HG02938 (cell line): ENCODE results near the gene NUFIP2.
"Not testable (repeated sequence)": the region's sequence is repeated elsewhere in the genome, so short reads cannot be mapped to it uniquely, and the experiment has no call there.

Source experiments
- ATAC-seq: cut with Tn5 transposase; IDR thresholded peaks from one replicate; pipeline ENCODE4 v1.9.1; 2021; ENCODE audit warnings: mild to moderate bottlenecking, moderate library complexity; ENCODE audit not compliant: unreplicated experiment

NUFIP2 gene

DNA sequence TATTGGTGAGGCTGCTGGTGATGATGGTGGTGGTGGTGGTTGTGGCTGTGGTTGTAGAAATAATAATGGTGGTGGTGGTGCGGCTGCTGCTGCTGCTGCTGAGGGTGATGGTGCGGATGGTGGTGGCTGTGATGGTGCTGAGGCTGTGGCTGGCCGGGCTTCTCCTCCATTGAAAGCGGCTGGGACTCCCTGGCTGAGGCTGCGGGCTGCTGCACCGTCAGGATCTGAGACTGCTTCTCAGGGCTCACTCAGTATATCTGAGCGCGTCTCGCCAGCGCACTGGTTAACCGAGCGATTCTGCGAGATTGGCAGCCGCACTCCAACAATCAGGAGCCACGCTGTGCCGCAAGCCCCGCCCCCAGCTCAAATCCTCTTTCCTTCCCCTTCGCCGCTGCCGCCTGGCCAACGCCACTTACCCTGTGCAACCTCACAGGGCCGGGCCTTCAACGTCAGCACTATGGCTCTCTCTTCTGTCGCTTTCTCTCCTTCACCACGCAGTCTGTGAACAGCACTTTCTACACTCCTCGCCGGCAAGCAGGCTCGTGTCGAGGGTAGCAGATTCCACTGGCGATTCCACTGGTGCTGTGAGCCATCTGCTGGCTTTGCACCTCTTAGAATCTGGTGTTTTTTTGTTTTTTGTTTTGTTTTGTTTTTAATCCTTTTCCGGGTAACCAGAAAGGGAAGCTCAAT is at the start of gene NUFIP2:
NUFIP2 (minus strand) TSS at position 259 of the 690 bp plus-strand sequence; CDS start at position 170, 89 bp downstream.
- peak; percentile 82 for ATAC-seq

DNA sequence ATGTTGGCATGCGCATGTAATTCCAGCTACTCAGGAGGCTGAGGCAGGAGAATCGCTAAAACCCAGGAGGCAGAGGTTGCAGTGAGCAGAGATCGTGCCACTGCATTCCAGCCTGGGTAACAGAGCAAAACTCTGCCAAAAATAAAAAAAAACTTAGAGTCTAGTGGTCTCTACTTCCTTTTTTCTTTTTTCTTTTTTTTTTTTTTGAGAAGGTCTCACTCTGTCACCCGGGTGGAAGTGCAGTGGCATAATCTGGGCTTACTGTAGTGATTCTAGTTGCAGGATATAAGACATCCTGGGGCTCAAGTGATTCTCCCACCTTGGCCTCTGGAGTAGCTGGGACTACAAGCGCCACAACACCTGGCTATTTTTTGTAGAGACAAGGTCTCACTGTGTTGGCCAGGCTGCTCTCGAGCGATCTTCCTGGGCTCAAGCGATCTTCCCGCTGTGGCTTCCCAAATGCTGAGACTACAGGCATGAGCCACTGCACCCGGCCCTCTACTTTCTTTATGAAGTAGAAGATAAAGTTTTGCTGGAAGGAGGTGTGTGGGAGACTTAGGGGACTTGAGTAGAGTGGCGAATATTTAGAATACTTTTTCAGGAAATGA is 48.3 kb upstream of the NUFIP2 start:
- ATAC-seq: no peak

DNA sequence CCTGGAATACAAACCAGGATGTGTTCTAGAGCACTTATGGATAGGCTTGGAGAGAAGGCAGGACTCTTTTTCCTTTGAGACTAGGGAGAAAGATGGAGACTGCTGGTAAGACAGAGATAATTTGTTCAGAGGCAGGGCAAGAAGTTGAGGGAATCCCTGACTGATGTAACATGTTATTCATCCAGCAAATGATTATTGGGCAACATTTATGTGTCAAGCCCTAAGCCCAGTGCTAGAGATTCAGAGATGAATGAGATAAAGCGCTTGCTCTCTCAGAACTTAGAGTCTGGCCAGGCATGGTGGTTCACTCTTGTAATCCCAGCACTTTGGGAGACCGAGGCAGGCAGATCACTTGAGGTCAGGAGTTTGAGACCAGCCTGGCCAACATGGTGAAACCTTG is 47.8 kb upstream of the NUFIP2 start:
- no peak for ATAC-seq

DNA sequence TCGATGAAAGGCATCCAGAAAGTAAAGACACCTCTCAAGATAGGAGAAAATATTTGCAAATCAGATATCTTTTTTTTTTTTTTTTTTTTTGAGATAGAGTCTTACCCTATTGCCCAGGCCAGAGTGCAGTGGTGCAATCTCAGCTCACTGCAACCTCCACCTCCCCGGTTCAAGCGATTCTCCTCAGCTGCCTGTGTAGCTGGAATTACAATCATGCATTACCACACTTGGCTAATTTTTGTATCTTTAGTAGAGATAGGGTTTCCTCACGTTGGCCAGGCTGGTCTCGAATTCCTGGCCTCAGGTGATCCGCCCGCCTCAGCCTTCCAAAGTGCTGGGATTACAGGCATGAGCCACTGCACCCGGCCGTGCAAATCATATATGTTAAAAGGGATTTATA is 45.1 kb upstream of the NUFIP2 start:
- ATAC-seq: not testable (repeated sequence)

DNA sequence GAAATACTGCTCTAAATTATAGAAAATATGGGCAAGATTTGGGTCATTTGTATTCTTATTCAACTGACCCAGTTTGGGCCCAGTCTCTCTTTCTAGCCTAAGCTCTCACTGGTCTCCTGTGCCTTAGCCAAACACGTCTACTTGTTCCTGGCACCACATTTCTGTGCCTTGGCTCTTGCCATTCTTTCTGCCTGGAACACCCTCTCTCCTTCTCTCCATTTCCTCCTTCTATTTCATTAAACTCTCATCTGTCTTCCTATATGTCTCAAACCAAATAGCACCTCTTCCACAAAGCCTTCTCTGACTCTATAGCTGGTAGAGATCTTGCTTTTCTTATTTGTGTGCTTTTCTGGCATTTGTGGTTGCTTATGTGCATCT is 37.7 kb upstream of the NUFIP2 start:
- ATAC-seq: no peak

DNA sequence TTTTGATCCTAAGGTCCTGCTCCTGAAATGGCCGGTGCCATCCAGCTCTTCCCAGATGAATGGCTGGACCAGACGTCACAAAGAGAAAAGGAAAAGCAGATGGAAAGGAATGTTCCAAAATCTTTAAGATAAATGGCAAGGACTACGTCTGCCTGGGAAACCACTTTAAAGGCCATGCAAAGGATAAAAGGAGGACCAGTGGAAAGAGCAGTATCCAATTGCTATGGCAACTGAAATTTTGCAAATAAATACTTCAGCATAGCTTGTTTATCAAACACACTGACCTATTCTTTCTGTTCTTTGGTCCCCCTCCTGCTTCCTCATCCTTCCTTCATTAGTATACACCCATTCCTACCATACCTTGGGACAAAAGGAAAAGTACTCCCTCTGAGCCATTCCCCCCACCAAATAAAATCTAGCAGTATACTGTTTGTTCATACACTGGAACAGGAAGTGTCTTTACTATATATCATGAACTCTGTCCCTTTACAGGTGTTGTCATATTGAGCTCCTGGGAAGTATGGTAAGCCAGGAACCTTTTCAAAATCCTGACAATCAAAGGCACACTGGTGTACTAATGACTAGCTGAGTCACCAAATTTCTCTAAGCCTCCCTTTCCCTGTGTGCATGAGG is 37.2 kb upstream of the NUFIP2 start:
- ATAC-seq: no peak

- no peak for ATAC-seq
These were observed 33.5 kb upstream of the NUFIP2 start for GRCh38 chr17:29327412-29327811.

DNA sequence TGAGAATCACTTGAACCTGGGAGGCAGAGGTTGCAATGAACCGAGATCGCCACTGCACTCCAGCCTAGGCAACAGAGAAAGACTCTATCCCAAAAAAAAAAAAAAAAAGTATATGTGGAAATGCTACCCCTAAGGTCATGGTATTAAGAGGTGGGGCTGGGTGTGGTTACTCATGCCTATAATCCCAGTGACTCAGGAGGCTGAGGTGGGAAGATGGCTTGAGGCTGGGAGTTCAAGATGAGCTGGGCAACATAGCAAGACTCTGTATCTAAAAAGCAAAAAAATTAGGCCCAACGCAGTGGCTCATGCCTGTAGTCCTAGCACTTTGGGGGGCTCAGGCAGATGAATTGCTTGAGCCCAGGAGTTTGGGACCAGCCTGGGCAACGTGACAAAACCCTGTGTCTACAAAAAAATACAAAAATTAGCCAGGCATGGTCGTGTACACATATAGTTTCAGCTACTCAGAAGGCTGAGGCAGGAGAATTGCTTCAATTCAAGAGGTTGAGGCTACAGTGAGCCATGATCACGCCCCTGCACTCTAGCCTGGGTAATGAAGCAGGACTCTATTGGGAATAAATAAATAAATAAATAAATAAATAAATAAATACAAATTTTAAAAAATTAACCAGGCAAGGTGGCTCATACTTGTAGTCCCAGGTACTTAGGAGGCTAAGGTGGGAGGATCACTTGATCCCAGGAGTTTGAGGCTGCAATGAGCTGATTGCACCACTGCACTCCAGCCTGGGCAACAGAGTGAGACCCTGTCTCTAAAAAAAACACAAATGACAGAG is 32.3 kb upstream of the NUFIP2 start:
- ATAC-seq: no peak

- ATAC-seq: no peak
These were observed 28.4 kb upstream of the NUFIP2 start for GRCh38 chr17:29322363-29322762.

- ATAC-seq: no peak
These were observed 9.4 kb upstream of the NUFIP2 start for GRCh38 chr17:29303386-29303785.

DNA sequence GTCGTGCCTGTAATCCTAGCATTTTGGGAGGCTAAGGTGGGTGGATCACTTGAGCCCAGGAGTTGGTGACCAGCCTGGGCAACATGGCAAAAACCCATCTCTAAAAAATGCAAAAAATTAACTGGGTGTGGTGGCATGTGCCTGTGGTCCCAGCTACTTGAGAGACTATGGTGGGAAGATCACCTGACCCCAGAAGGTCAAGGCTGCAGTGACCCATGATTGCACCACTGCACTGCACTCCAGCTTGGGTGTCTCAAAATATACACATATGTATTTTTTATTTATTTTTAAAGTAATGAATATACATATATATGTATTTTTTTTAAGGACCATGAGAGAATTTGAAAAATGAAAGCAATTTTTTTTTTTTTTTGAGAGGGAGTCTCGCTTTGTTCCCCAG is 5.1 kb upstream of the NUFIP2 start:
- ATAC-seq: no peak

DNA sequence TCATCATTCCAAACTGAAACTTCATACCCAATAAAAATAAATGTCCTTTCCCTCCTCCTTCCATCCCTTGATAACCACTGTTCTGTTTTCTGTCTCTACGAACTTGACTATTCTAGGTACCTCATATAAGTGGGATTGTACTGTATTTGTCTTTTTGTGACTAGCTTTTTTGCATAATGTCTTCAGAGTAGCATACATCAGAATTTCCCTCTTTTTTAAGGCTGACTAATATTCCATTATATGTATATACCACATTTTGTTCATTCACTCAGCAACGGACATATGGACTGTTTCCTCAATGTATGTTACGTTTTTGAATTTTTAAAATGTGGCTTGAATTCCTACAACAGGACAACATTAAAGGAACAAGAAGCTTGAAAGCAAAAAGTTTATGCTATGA is 1.5 kb upstream of the NUFIP2 start:
- ATAC-seq: no peak

DNA sequence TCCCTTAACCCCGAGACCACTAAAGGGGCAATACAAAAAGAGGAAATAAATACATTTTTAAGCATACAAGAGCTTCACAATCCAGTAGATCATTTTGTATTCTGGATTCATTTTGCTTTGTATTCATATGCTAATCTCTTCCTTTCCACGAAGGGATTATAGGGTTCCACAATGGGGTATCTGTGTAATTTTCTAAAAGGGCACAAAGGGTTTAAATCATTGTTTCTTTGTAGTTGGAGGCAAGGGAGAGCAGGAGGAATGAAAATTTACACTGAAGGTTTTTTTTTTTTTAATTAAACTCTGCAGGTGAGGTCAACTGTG is 592 bp upstream of the NUFIP2 start:
- no peak for ATAC-seq

GRCh38 chr17:29292992-29293889 is 707 bp downstream of the NUFIP2 start:
- ATAC-seq: no peak

- ATAC-seq: no peak
These were observed 1.6 kb downstream of the NUFIP2 start for GRCh38 chr17:29292071-29292991.

DNA sequence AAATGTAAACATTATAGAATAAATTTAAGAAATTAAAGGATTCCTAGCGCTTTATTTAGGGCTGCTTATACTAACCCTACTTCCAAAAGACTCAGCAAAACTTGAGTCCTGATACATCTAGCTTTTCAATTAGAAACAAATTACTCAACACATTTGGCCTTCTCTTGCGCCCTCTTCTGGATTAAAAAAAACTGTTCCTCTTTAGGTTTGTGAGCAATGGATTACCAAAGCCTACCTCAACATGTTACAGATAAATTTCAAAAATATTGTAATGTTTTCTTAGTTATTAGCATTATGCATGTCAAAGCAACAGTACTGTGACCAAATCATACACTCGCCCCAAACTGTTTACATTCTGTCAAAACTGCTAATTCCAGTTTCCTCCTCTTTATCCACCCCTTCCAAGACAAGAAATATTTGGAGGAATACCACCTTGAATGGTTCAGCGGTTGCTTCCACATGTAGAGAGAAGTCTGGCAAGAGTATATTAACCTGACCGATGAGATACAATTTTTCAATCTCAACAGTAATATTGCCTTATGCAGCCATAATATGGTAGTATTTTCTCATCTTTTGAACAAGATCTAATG is 2.7 kb downstream of the NUFIP2 start:
- ATAC-seq: no peak

DNA sequence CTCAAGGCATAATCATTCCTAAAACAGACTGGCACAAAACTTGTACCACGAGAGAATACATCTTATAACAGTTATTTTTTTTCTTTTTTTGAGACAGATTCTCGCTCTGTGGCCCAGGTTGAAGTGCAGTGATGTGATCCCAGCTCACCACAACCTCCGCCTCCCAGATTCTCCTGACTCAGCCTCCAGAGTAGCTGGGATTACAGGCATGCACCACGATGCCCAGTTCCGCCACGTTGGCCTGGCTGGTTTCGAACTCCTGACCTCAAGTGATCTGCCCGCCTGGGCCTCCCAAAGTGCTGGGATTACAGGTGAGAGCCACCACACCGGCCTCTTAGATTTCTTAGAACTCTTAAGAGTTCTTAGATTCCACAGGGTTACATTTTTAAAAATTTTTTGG is 4.1 kb downstream of the NUFIP2 start:
- ATAC-seq: no peak

DNA sequence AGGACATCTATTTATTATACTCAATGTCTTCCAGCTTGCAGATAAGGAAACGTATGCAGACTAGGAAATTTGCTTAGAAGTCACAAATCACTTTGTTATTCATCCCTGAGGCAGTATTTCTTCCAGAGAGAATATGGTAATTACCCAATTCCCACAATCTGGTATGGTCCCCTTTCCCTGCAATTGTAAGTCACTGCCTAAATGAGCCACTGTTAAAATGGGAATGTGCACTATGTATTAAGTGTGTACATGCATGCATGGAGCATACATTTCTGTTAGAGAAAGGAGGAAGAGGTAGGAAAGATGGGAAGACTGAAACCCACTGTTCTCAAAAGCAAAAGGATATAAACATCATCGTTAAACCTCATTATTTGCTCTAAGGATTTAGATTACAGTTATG is 10.0 kb downstream of the NUFIP2 start:
- ATAC-seq: no peak

DNA sequence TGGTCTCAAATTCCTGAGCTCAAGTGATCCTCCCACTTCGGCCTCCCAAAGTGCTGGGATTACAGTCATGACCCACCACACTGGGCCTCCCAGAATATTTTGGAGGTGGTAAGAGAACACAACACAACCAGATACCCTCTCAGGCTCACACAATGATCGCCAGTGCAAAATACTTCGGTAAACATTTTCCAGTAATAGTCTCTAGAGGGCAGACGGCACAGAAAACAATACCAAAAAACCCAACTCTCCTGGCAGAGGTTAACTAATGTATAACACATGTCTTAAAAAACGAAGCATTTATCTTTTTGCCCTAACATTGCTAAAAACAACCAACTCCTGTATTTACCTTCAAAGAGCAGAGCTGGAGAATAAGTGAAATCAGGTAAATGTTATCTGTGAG is 10.5 kb downstream of the NUFIP2 start:
- ATAC-seq: no peak
